Measurements from ENCODE around the gene ACSF2.

ACSF2 gene

DNA sequence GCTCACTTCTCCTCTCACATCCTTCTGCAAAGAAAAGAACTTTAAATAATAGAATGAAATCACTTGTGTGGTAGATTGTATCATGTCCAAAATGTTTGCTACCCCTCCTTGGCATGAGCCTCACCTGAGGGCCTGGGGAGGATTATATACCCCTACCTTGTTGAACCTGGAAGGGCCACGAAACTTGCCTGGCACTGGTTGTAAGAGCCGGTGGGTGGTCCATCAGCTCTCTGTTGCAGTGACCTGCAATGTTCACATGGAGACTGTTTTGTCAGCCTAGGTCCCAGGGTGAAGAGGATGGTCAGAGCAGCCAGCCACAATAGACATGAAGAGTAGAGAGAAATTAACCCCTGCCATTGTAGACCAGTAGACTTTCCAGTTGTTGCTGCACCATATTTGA, 62.9 kb downstream of the ACSF2 start:
- H3K9me3 Mint-ChIP-seq = no peaks in the 10 kb centered on the region
- H3K4me3 Mint-ChIP-seq = no peak overlapping the region
- H3K27ac Mint-ChIP-seq = no peak overlapping the region
- H3K4me1 Mint-ChIP-seq = no peaks in the 10 kb centered on the region
- H3K36me3 Mint-ChIP-seq (ENCODE audit: low read depth) = peaks cover 15% of the 10 kb centered on the region
- TF ChIP-seq CTCF (IDR thresholded peaks at IDR 0.05; ENCODE audit: unreplicated experiment in 3 of 3) = no peak
- H3K27me3 Mint-ChIP-seq (ENCODE audit: low read depth) = no peaks in the 10 kb centered on the region

DNA sequence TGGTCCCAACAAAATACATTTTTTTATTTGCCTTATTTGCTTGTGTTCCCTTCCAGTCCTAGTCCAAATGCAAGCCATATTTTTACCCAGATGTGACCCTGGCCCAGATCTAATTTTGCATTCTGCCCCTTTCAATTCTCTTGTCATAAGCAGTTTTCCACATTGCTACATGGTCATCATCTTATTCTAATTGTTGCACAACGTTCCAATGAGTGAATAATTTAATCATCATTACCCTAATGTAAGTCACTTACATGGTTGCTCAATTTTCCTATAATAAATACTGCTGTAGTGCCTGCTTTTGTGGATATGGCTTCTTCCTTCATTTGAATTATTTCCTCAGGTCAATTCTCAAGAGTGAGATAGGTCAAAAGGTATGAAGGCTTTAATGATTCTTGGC, 65.5 kb downstream of the ACSF2 start:
- Mint-ChIP-seq H3K27ac (no peak overlapping the region), H3K4me3 (no peak overlapping the region), H3K27me3 (ENCODE audit: low read depth) (peaks cover 6% of the 10 kb centered on the region), H3K36me3 (ENCODE audit: low read depth) (no peaks in the 10 kb centered on the region), H3K9me3 (no peaks in the 10 kb centered on the region), H3K4me1 (no peaks in the 10 kb centered on the region)
- TF ChIP-seq CTCF (IDR thresholded peaks at IDR 0.05; ENCODE audit: unreplicated experiment in 3 of 3) = no peak

DNA sequence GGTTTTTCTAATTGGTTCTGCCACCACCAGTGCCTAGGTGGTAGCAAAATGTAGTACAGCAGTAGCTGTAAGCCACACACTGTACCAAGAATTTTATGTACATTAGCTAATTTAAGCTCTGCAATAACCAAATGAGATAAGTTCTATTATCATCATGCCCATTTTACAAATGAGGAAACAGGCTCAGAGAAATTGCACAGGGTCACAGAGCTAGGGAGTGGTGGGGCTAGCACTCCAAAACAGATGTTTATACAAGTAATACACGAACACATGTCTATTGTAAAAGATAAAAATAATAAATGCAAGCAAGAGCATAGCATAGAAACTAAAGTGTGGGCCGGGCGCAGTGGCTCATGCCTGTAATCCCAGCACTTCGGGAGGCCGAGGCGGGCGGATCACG, 66.2 kb downstream of the ACSF2 start:
- Mint-ChIP-seq H3K9me3 (no peaks in the 10 kb centered on the region), H3K4me3 (no peak overlapping the region), H3K36me3 (ENCODE audit: low read depth) (no peaks in the 10 kb centered on the region), H3K4me1 (no peaks in the 10 kb centered on the region), H3K27ac (no peak overlapping the region), H3K27me3 (ENCODE audit: low read depth) (peaks cover 8% of the 10 kb centered on the region)
- TF ChIP-seq CTCF (IDR thresholded peaks at IDR 0.05; ENCODE audit: unreplicated experiment in 3 of 3) = no peak

GRCh38 chr17:50493744-50494143, 67.7 kb downstream of the ACSF2 start:
- no peak for TF ChIP-seq CTCF (IDR thresholded peaks at IDR 0.05; ENCODE audit: unreplicated experiment in 3 of 3)
- Mint-ChIP-seq H3K4me1 (no peaks in the 10 kb centered on the region), H3K27ac (peak overlapping the region in 1 of 3 experiments; percentile 16), H3K36me3 (ENCODE audit: low read depth) (no peaks in the 10 kb centered on the region), H3K9me3 (no peaks in the 10 kb centered on the region), H3K4me3 (no peak overlapping the region), H3K27me3 (ENCODE audit: low read depth) (peaks cover 8% of the 10 kb centered on the region)

- Mint-ChIP-seq H3K27ac (no peak overlapping the region), H3K4me1 (no peaks in the 10 kb centered on the region), H3K27me3 (ENCODE audit: low read depth) (peaks cover 8% of the 10 kb centered on the region), H3K36me3 (ENCODE audit: low read depth) (no peaks in the 10 kb centered on the region), H3K9me3 (no peaks in the 10 kb centered on the region), H3K4me3 (no peak overlapping the region)
- no peak for TF ChIP-seq CTCF (IDR thresholded peaks at IDR 0.05; ENCODE audit: unreplicated experiment in 3 of 3)
Measured at GRCh38 chr17:50495217-50495823, 69.3 kb downstream of the ACSF2 start.

- Mint-ChIP-seq H3K36me3 (ENCODE audit: low read depth) (no peaks in the 10 kb centered on the region), H3K4me1 (no peaks in the 10 kb centered on the region), H3K27ac (no peak overlapping the region), H3K4me3 (no peak overlapping the region), H3K9me3 (no peaks in the 10 kb centered on the region), H3K27me3 (ENCODE audit: low read depth) (peaks cover 8% of the 10 kb centered on the region)
- TF ChIP-seq CTCF (IDR thresholded peaks at IDR 0.05; ENCODE audit: unreplicated experiment in 3 of 3) = no peak
Measured at GRCh38 chr17:50495918-50496317, 69.9 kb downstream of the ACSF2 start.
